K562 (cell line): ENCODE measurements around the gene AAK1. TPM values are rescaled to one million over a fixed set of nuclear protein-coding genes. Genes with fewer than 3 reads are reported as not detected.

Experiments used
- ATF1 ChIP-seq, 2 experiments: fragments of 450-650 bp in 1 of 2; IDR thresholded peaks; 2 replicates each; pipeline ENCODE4 v1.6.1; 2016; ENCODE audit warnings: missing compliant biosample characterization in 1 of 2, missing genetic modification characterization in 1 of 2
- FOXK1 ChIP-seq: sonication (generic); formaldehyde crosslinking; IDR thresholded peaks from 2 replicates; pipeline ENCODE4 v1.8.0; 2022; ENCODE audit warnings: missing genetic modification reagents, mild to moderate bottlenecking, borderline replicate concordance
- HDAC6 ChIP-seq: IDR thresholded peaks from 2 replicates; pipeline ENCODE4 v1.6.1; 2012; ENCODE audit warnings: low read depth, mild to moderate bottlenecking, control low read depth, inconsistent platforms, low read length, moderate library complexity
- KLF13 ChIP-seq: fragments of 450-650 bp; IDR thresholded peaks from 2 replicates; pipeline ENCODE4 v1.6.1; 2016; ENCODE audit warnings: missing genetic modification characterization, low read depth, mild to moderate bottlenecking, missing compliant biosample characterization, moderate library complexity, borderline replicate concordance
- polyA plus RNA-seq, 8 experiments: library from polyadenylated mRNA; depleted of rRNA in 4 of 8; stranded (reverse) in 5 of 8; unstranded in 3 of 8; fragments of >200 nt; fragmentation: Nextera tagmentation in 2 of 8; fragmentation: Illumina TruSeq in 1 of 8; extraction: Ambion mirVana in 2 of 8; extraction: Trizol in 1 of 8; gene quantifications; 2 replicates each; pipeline versions ENCODE4 v1.2.1 to v1.2.3, GENCODE V29; 2011 to 2014; ENCODE audit warnings: inconsistent platforms in 1 of 8, missing spikeins in 1 of 8
- total RNA-seq, 7 experiments: library from RNA; depleted of rRNA in 6 of 7; stranded (reverse); fragments of >200 nt in 6 of 7; fragmentation: Illumina TruSeq in 2 of 7; extraction: Trizol in 2 of 7; gene quantifications; 2 replicates each; pipeline versions ENCODE4 v1.2.1 to v1.2.3, GENCODE V29; 2011 to 2021; ENCODE audit warnings: low replicate concordance in 1 of 7
- TF ChIP-seq, protein P1 (sequence below), 2 experiments: IDR thresholded peaks in 1 of 2; conservative IDR thresholded peaks in 1 of 2; 2 replicates each; pipeline ENCODE4 v1.6.1; 2016; ENCODE audit warnings: low read depth in 2 of 2, mild to moderate bottlenecking in 1 of 2, missing compliant biosample characterization in 1 of 2, missing genetic modification characterization in 1 of 2, moderate library complexity in 1 of 2
- TF ChIP-seq, protein P2 (sequence below), 3 experiments: fragments of 200-800 bp in 1 of 3; fragments of 250-450 bp in 1 of 3; fragments of 450-650 bp in 1 of 3; sonication (Bioruptor Pico) in 1 of 3; sonication (Bioruptor generic) in 1 of 3; formaldehyde crosslinking in 1 of 3; IDR thresholded peaks; 2 replicates each; pipeline versions ENCODE4 v1.6.1 to v1.8.0; 2016 to 2022; ENCODE audit warnings: mild to moderate bottlenecking in 2 of 3, missing genetic modification characterization in 2 of 3, missing compliant biosample characterization in 1 of 3, moderate library complexity in 1 of 3
- TF ChIP-seq, protein P3 (sequence below): sonication (generic); formaldehyde crosslinking; IDR thresholded peaks from 2 replicates; pipeline ENCODE4 v1.8.0; 2022; ENCODE audit warnings: mild to moderate bottlenecking, missing genetic modification reagents
- TF ChIP-seq, protein P4 (sequence below): fragments of 250-450 bp; sonication (Bioruptor Pico); IDR thresholded peaks from 2 replicates; pipeline ENCODE4 v1.9.0; 2021; ENCODE audit warnings: mild to moderate bottlenecking, inconsistent platforms
- TF ChIP-seq, protein P5 (sequence below), 2 experiments: fragments of 450-650 bp; IDR thresholded peaks; 2 replicates each; pipeline ENCODE4 v1.6.1; 2018; ENCODE audit warnings: mild to moderate bottlenecking in 2 of 2, low read depth in 1 of 2; ENCODE audit not compliant: partially characterized antibody in 2 of 2

The AAK1 gene
- total and polyA plus RNA-seq, 9 of the 15 experiments (the other 6 are each of a cell fraction or from before 2014, with no cell fraction given) = 0.89 to 17.1 (median 6.0) TPM

DNA sequence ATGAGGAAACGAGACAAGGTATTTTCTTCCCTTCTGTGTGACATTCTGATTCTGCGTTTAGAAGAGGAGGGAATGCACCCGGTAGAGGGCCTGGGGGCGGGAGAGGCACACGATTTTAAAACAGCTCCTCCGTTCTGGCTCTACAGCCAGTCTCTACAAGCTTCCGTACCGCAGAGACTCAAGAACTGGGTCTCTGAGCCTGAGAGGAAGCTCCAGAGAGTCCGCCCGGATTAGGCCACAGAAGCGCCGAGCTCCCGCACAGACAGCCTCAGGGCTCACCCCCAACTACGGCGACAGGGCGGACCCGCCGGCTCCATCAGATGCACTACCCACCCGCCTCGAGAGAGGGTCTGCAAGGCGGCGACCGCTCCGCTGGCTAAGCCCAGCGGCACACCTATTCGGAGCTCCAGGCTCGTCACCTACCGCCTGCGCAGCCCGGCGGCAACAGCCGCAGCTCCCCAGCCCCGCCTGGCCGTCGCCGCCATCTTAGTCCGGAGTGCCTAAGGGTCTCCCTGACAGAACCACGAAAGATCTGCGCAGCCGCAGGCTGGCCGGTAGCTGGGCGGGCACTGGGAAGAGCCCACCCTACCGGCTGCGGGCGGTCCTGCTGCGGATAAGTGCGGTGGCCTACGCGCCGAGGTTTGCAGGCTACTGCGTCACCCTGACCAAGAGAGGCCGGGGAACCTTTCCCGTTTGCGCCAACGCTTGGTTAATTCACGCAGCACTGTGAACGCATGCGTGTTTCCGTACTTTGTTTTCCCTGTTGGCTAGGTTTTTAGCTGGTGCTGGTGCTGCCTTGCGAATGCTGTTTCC is 206.4 kb downstream of the AAK1 start, which contains the start of gene NFU1 (continued):
- TF ChIP-seq, protein P1, sequence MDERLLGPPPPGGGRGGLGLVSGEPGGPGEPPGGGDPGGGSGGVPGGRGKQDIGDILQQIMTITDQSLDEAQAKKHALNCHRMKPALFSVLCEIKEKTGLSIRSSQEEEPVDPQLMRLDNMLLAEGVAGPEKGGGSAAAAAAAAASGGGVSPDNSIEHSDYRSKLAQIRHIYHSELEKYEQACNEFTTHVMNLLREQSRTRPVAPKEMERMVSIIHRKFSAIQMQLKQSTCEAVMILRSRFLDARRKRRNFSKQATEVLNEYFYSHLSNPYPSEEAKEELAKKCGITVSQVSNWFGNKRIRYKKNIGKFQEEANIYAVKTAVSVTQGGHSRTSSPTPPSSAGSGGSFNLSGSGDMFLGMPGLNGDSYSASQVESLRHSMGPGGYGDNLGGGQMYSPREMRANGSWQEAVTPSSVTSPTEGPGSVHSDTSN (CRISPR knock-in tag; IDR thresholded peaks at IDR 0.05; ENCODE audit: low read depth) = no peak
- TF ChIP-seq, protein P1 (tag; conservative IDR thresholded peaks at IDR 0.05; ENCODE audit: low read depth) = no peak
- TF ChIP-seq, protein P2, sequence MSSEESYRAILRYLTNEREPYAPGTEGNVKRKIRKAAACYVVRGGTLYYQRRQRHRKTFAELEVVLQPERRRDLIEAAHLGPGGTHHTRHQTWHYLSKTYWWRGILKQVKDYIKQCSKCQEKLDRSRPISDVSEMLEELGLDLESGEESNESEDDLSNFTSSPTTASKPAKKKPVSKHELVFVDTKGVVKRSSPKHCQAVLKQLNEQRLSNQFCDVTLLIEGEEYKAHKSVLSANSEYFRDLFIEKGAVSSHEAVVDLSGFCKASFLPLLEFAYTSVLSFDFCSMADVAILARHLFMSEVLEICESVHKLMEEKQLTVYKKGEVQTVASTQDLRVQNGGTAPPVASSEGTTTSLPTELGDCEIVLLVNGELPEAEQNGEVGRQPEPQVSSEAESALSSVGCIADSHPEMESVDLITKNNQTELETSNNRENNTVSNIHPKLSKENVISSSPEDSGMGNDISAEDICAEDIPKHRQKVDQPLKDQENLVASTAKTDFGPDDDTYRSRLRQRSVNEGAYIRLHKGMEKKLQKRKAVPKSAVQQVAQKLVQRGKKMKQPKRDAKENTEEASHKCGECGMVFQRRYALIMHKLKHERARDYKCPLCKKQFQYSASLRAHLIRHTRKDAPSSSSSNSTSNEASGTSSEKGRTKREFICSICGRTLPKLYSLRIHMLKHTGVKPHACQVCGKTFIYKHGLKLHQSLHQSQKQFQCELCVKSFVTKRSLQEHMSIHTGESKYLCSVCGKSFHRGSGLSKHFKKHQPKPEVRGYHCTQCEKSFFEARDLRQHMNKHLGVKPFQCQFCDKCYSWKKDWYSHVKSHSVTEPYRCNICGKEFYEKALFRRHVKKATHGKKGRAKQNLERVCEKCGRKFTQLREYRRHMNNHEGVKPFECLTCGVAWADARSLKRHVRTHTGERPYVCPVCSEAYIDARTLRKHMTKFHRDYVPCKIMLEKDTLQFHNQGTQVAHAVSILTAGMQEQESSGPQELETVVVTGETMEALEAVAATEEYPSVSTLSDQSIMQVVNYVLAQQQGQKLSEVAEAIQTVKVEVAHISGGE (CRISPR knock-in tag; IDR thresholded peaks at IDR 0.05) = peak in 1 of 3 experiments; percentile 67; a peak in 1 of 6 replicates
- TF ChIP-seq ATF1 (CRISPR knock-in tag; IDR thresholded peaks at IDR 0.05) (no peak), ATF1 (tag; IDR thresholded peaks at IDR 0.05) (peak; percentile 91), FOXK1 (CRISPR knock-in tag) (peak; percentile 87; the same call in 1 of the 2 replicates), HDAC6 (no peak), KLF13 (tag) (peak; percentile 100)
- TF ChIP-seq, protein P3, sequence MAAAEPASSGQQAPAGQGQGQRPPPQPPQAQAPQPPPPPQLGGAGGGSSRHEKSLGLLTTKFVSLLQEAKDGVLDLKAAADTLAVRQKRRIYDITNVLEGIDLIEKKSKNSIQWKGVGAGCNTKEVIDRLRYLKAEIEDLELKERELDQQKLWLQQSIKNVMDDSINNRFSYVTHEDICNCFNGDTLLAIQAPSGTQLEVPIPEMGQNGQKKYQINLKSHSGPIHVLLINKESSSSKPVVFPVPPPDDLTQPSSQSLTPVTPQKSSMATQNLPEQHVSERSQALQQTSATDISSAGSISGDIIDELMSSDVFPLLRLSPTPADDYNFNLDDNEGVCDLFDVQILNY (CRISPR knock-in tag) = no peak
- TF ChIP-seq, protein P4, sequence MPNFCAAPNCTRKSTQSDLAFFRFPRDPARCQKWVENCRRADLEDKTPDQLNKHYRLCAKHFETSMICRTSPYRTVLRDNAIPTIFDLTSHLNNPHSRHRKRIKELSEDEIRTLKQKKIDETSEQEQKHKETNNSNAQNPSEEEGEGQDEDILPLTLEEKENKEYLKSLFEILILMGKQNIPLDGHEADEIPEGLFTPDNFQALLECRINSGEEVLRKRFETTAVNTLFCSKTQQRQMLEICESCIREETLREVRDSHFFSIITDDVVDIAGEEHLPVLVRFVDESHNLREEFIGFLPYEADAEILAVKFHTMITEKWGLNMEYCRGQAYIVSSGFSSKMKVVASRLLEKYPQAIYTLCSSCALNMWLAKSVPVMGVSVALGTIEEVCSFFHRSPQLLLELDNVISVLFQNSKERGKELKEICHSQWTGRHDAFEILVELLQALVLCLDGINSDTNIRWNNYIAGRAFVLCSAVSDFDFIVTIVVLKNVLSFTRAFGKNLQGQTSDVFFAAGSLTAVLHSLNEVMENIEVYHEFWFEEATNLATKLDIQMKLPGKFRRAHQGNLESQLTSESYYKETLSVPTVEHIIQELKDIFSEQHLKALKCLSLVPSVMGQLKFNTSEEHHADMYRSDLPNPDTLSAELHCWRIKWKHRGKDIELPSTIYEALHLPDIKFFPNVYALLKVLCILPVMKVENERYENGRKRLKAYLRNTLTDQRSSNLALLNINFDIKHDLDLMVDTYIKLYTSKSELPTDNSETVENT (CRISPR knock-in tag) = peak; percentile 79; the same call in 1 of the 2 replicates
- TF ChIP-seq, protein P5, sequence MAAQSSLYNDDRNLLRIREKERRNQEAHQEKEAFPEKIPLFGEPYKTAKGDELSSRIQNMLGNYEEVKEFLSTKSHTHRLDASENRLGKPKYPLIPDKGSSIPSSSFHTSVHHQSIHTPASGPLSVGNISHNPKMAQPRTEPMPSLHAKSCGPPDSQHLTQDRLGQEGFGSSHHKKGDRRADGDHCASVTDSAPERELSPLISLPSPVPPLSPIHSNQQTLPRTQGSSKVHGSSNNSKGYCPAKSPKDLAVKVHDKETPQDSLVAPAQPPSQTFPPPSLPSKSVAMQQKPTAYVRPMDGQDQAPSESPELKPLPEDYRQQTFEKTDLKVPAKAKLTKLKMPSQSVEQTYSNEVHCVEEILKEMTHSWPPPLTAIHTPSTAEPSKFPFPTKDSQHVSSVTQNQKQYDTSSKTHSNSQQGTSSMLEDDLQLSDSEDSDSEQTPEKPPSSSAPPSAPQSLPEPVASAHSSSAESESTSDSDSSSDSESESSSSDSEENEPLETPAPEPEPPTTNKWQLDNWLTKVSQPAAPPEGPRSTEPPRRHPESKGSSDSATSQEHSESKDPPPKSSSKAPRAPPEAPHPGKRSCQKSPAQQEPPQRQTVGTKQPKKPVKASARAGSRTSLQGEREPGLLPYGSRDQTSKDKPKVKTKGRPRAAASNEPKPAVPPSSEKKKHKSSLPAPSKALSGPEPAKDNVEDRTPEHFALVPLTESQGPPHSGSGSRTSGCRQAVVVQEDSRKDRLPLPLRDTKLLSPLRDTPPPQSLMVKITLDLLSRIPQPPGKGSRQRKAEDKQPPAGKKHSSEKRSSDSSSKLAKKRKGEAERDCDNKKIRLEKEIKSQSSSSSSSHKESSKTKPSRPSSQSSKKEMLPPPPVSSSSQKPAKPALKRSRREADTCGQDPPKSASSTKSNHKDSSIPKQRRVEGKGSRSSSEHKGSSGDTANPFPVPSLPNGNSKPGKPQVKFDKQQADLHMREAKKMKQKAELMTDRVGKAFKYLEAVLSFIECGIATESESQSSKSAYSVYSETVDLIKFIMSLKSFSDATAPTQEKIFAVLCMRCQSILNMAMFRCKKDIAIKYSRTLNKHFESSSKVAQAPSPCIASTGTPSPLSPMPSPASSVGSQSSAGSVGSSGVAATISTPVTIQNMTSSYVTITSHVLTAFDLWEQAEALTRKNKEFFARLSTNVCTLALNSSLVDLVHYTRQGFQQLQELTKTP (IDR thresholded peaks at IDR 0.05; ENCODE audit: low read depth in 1 of 2, partially characterized antibody in 2 of 2) = peak in 1 of 2 experiments; percentile 28
